Right cardiac atrium (tissue), 5 donors: ENCODE results near the gene RASGRP1. TPM values are rescaled to one million over a fixed set of nuclear protein-coding genes. Genes with fewer than 3 reads are reported as not detected.

Experiments
- ATAC-seq, 2 donors: fragments of 200-7000 bp; cut with Tn5 transposase; one replicate each; pipeline versions ENCODE4 v1.8.0 to v1.9.1; 2020; ENCODE audit warnings: moderate library complexity in 2 of 2, mild to moderate bottlenecking in 1 of 2
- DNase-seq, 3 donors: peaks; one replicate each; pipeline ENCODE4 v3.0.0-alpha.2; 2020
- H3K27ac ChIP-seq: one replicate; pipeline ENCODE4 v1.5.1; 2013; ENCODE audit warnings: mild to moderate bottlenecking, low read length, control low read depth, moderate library complexity
- H3K27me3 ChIP-seq: one replicate; pipeline ENCODE4 v1.6.1; 2013; ENCODE audit not compliant: control insufficient read depth, insufficient read depth
- H3K4me1 ChIP-seq: one replicate; pipeline ENCODE4 v1.6.1; 2013; ENCODE audit warnings: low read length; ENCODE audit not compliant: control insufficient read depth, insufficient read depth
- H3K4me3 ChIP-seq: one replicate; pipeline ENCODE4 v1.5.1; 2013; ENCODE audit warnings: low read length, control low read depth
- H3K9me3 ChIP-seq: one replicate; pipeline ENCODE4 v1.6.1; 2013; ENCODE audit warnings: low read length; ENCODE audit not compliant: control insufficient read depth
- WGBS: extraction: QIAGEN DNeasy Blood & Tissue Kit; methylation state at CpG from one replicate; pipeline ENCODE4 v1.1.7; 2013; 5-methylcytosine and 5-hydroxymethylcytosine counted together
- intact Hi-C, 4 donors: fragments of 100-400 bp; cut with DNase I; formaldehyde crosslinking; loops; one replicate each; pipeline versions ENCODE4 v1.11.0 to v1.14.0; 2022 to 2023
- polyA plus RNA-seq: library from polyadenylated mRNA; stranded (reverse); fragments of 200-250 nt; gene quantifications from one replicate; pipeline ENCODE4 v1.2.3, GENCODE V29; 2013
- total RNA-seq, 4 donors: library from RNA; stranded (reverse); fragmentation: NEBNext Ultra II Directional; extraction: Animal tissue kit (Norgen Biotek cat#: 25700); gene quantifications; one replicate each; pipeline ENCODE4 v1.2.1, GENCODE V29; 2021
- donor health status: healthy with polysubstance abuse.
- donor health status: DM: no; HTN: yes; CAD: no.
- donor health status: DM: no; HTN: no; CAD: no.
- donor health status: DM: no; HTN: yes; CAD: no; lungs with severe emphysema.
- donor health status: DM: yes; HTN: yes; CAD: no.

RASGRP1 gene
- total and polyA plus RNA-seq, 5 donors = 0.43 to 3.5 (median 1.4) TPM

DNA sequence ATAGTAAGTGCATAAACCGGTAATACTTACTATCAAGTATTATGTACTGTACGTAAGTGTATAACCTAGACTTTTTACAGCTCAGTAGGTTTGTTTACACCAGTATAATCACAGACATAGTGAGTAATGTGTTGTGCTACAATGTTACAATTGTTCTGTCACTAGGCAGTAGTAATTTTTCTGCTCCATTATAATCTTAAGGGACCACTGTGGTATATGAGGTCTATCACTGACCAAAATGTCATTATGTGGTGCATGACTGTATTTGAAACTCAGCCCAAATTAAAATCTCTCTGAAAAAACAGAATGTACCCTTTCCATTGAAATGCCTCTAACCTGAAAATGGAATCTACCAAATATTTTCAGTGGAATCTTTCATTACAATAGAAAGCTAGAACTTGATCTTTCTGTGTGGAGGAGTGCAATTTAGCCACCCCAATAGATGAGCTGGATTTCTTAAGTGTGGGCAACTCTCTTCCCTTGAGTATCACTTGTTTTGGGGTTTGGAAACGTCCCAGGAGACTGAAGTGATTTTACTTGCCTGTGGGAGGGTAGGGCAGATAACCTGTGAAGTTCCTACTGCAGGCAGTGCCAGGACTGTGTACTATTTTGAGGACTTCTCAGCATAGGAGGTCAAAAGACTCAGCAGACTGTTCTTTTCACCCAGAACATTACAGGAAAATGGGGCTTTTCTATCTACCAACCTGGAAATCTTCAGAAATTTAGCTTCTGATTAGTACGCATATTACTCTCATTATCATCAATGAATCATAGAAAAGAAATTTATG lies 59.7 kb downstream of the RASGRP1 start:
- no peak overlapping the region for H3K4me3 ChIP-seq
- intact Hi-C loops = no loop called here
- DNase-seq = no peak
- no peaks in the 10 kb centered on the region for H3K27me3 ChIP-seq
- no peaks in the 10 kb centered on the region for H3K9me3 ChIP-seq
- WGBS = 74% methylated on average over 4 of the region's 4 CpGs
- H3K4me1 ChIP-seq = no peaks in the 10 kb centered on the region
- ATAC-seq = peak; percentile 29 to 54
- H3K27ac ChIP-seq = no peak overlapping the region

DNA sequence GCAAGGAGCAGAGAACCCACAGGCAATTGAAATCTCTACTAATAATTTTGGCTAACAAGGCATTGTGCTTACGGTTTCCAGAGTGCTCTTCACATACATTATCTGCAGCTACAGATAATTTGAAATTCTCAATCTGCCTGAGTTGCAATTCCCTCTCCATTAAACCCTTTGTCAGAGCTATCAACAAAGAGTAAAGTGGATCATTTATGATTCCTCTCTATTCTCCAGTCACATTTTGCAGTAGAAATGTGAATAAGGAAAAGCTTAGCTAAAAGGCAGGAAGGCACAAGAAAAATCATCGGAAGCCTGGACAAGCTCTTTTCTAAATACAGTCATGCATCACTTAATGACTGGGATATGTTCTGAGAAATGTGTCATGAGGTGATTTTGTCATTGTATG lies 61.1 kb downstream of the RASGRP1 start:
- Histone ChIP-seq H3K27me3 (no peaks in the 10 kb centered on the region), H3K4me3 (no peak overlapping the region), H3K9me3 (no peaks in the 10 kb centered on the region), H3K4me1 (no peaks in the 10 kb centered on the region), H3K27ac (no peak overlapping the region)
- ATAC-seq = no peak
- no peak for DNase-seq
- intact Hi-C loops = no loop called here
- WGBS = 70% methylated on average over 2 of the region's 2 CpGs

DNA sequence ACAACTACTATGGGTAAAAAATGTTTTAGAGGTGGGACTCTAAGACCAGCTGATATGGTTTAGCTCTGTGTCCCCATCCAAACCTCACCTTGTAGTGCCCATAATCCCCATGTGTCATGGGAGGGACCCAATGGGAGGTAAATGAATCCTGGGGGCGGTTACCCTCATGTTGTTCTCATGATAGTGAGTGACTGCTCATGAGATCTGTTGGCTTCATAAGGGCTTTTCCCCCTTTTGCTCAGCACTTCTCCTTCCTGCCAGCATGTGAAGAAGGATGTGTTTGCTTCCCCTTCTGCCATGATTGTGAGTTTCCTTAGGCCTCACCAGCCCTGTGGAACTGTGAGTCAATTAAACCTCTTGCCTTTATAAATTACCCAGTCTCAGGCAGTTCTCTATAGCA lies 65.0 kb downstream of the RASGRP1 start:
- WGBS = 93% methylated on average over 1 of the region's 1 CpG

DNA sequence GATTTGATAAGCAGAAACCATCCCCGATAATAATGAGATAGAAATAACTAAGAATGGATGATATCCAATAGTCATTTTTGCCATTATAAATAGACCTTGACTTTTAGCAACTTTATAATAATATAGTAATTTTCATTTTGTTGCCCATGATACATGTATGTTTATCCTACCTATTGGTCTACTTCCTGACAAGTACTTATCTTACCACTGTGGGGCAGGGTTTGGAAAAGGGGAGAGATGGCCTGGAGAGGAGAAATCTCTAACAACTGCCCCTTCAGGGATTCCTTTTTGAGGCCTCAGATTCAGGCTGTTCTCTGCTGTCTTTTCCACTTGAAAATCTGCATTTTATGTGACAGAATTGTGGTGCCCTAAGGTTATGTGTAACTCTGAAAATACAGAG lies 68.5 kb downstream of the RASGRP1 start:
- 73% methylated on average over 1 of the region's 1 CpG for WGBS

More for the DNA sequence above, 65.0 kb downstream of the RASGRP1 start:
- no peak overlapping the region for H3K27ac ChIP-seq
- no peak for DNase-seq
- intact Hi-C loops = no loop called here
- no peaks in the 10 kb centered on the region for H3K27me3 ChIP-seq
- no peaks in the 10 kb centered on the region for H3K4me1 ChIP-seq
- no peaks in the 10 kb centered on the region for H3K9me3 ChIP-seq
- no peak overlapping the region for H3K4me3 ChIP-seq
- no peak for ATAC-seq

DNA sequence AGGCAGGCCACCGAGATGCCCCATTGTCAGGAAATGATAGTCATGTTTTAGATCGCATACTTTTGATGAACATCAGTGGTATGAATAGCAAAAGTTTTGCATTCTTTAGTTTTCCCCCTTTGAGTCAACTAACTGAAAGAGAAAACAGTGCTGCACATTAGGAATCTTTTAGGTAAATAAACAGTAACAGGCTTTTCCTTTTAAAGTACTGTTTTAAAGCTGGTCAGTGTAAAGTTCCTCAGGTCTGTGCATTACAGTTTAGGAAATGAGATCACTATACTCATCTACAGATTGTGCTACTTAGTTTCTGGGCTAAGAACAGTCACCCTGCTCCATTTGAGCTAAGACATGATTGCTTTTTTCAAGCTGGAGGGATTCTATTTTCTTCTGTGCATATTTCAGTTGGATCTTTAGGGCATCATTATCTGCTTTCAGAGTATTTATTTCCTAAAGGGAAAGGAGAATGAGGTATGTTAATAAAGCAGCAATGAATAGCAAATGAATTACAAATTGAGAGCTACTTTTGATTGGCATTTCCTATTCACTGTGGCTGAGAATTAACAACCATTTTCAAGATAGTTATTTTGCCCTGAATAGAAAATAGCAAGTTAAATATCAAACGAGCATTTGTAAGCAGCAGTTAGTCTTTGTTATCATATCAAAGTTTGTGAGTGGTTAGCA lies 74.2 kb downstream of the RASGRP1 start:
- intact Hi-C loops = no loop called here
- ATAC-seq (no peak), DNase-seq (no peak)
- no peaks in the 10 kb centered on the region for H3K4me1 ChIP-seq
- no peaks in the 10 kb centered on the region for H3K9me3 ChIP-seq
- no peak overlapping the region for H3K27ac ChIP-seq
- no peak overlapping the region for H3K4me3 ChIP-seq
- WGBS = 71% methylated on average over 3 of the region's 3 CpGs
- H3K27me3 ChIP-seq = no peaks in the 10 kb centered on the region

More for the DNA sequence above, 68.5 kb downstream of the RASGRP1 start:
- Histone ChIP-seq H3K4me3 (no peak overlapping the region), H3K4me1 (no peaks in the 10 kb centered on the region), H3K27me3 (no peaks in the 10 kb centered on the region), H3K9me3 (no peaks in the 10 kb centered on the region), H3K27ac (no peak overlapping the region)
- intact Hi-C loops = no loop called here
- ATAC-seq (no peak), DNase-seq (no peak)

DNA sequence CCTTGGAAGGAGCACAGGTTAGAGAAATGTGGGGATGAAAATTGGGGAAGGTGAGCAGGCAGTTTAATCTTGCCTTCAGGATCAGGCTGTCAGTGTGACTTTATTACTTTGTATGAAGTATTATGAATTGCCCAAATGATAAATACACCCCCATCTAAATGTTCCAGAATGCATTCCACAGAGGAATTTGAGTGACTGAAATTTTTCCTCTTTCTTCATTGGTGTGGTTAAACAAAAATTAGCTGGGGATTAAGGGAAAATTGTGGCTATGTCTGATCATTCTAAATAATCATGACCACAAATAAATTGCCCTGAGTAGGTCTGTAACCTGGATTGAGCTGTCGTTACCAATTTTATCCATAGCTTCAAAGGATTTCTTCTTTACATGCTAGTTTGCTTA lies 77.2 kb downstream of the RASGRP1 start:
- WGBS = 93% methylated on average over 1 of the region's 1 CpG
- no peaks in the 10 kb centered on the region for H3K9me3 ChIP-seq
- intact Hi-C loops = no loop called here
- H3K27me3 ChIP-seq = no peaks in the 10 kb centered on the region
- H3K4me1 ChIP-seq = no peaks in the 10 kb centered on the region
- DNase-seq = no peak
- no peak for ATAC-seq
- no peak overlapping the region for H3K4me3 ChIP-seq
- no peak overlapping the region for H3K27ac ChIP-seq

DNA sequence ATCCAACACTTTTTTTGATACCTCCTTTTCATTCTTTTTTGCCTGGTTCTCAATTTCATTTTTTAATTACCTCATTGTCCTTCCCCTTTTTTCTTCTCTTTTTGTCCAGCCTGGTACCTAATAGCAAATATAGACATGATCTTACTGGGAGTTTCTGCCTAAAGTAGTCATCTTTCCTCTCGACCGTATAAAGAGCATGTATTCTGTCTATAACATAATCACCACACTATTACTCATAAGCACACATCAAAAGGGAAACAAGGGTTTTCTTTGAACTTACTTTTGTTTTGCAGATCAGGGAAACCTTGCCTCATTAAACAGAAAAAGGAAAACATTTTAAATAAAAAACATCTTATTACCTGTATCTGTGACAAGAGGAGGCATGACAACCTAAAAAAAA lies 77.7 kb downstream of the RASGRP1 start:
- no peaks in the 10 kb centered on the region for H3K4me1 ChIP-seq
- ATAC-seq = no peak
- 71% methylated on average over 2 of the region's 2 CpGs for WGBS
- no peak overlapping the region for H3K27ac ChIP-seq
- no peaks in the 10 kb centered on the region for H3K27me3 ChIP-seq
- intact Hi-C loops = no loop called here
- DNase-seq = no peak
- H3K4me3 ChIP-seq = no peak overlapping the region
- H3K9me3 ChIP-seq = no peaks in the 10 kb centered on the region

DNA sequence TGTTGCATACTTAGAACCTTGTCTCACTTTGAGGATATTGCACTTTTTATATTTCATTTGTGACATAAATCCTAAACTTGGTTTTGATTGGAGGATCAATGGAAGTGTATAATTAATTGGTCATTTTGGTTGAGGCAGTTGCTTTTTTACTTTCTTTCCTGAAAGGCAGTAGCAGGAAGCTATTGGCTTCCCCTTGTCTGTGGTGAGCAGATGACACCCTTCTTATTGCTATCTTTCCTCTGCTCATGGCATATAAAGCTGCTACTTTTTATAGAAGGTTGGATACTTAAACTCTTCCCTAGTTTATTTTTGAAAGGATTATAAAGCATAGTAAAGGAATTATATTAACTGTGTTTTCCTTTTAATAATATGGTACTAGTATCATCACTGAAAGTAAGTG lies 82.0 kb downstream of the RASGRP1 start:
- Histone ChIP-seq H3K4me3 (no peak overlapping the region), H3K9me3 (no peaks in the 10 kb centered on the region), H3K27ac (no peak overlapping the region), H3K4me1 (no peaks in the 10 kb centered on the region), H3K27me3 (no peaks in the 10 kb centered on the region)
- intact Hi-C loops = no loop called here
- DNase-seq (no peak), ATAC-seq (no peak)

DNA sequence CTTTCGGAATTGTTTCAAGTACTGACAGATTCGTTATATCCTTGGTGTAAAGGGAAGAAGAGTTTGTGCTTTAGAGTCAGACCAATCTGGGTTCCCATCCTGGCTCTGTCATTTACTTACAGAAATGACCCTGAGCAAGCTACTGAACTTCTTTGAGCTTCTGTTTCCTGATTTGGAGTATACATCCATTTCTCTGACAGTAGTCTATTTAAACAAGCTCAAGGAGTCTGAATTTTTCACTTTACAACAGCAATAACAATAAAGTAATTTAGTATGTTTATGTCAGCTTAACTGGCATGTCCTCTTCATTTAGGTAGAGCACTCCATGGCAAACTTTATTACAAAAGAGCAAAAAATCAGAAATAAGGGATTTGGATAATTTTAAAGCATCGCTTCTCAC lies 82.9 kb downstream of the RASGRP1 start:
- intact Hi-C loops = no loop called here
- ATAC-seq = no peak
- no peaks in the 10 kb centered on the region for H3K4me1 ChIP-seq

DNA sequence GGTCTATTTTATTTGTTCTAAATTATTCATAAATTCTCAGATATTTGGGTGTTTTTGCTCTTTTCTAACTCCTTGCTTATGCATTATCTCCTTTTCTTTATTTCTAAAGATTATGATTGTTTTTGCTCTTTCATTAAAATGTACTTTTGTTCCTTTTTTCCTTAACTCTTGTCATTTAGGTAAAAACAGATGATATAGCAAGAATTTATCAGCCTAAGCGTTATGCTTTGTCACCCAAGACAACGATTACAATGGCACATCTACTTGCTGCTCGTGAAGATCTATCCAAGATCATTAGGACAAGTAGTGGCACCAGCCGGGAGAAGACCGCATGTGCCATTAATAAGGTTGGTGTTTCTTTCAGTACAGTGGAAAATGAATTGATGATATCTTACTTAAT lies 83.5 kb downstream of the RASGRP1 start:
- Histone ChIP-seq H3K4me3 (no peak overlapping the region), H3K27ac (no peak overlapping the region), H3K9me3 (no peaks in the 10 kb centered on the region), H3K4me1 (no peaks in the 10 kb centered on the region), H3K27me3 (no peaks in the 10 kb centered on the region)
- DNase-seq = no peak
- intact Hi-C loops = no loop called here
- 93% methylated on average over 5 of the region's 5 CpGs for WGBS
- no peak for ATAC-seq

More for the DNA sequence above, 82.9 kb downstream of the RASGRP1 start:
- no peak overlapping the region for H3K27ac ChIP-seq
- no peak for DNase-seq
- 97% methylated on average over 3 of the region's 3 CpGs for WGBS
- no peaks in the 10 kb centered on the region for H3K27me3 ChIP-seq
- no peaks in the 10 kb centered on the region for H3K9me3 ChIP-seq
- H3K4me3 ChIP-seq = no peak overlapping the region

DNA sequence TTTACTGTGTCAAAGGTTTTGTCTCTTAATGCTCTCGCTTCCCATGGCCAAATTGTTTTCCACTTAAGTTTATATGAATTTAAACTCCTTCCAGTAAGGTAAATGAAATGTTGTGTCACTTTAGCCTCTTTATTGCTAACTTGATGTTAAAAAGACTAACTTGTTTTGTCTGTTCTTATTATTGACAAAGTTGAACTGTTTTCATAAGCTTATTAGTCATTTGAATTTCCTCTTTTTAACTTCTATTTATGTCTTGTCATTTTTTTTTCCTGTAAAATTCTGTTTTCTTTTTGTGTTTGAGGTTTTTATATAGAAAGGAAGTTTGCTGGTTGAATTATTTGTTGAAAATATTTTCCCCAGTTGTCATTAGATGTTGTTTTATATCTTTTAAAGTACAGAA lies 84.9 kb downstream of the RASGRP1 start:
- intact Hi-C loops = loop anchor here in 2 of 4 donors (10.0 kb wide), 3 partner anchors 65 to 205 kb away; no protein-coding TSS in a partner anchor
- DNase-seq (no peak), ATAC-seq (no peak)
- WGBS = 98% methylated on average over 1 of the region's 1 CpG
- H3K9me3 ChIP-seq = no peaks in the 10 kb centered on the region
- no peak overlapping the region for H3K4me3 ChIP-seq
- H3K27ac ChIP-seq = no peak overlapping the region
- H3K4me1 ChIP-seq = no peaks in the 10 kb centered on the region
- H3K27me3 ChIP-seq = no peaks in the 10 kb centered on the region
